Naive thymus-derived CD4-positive, alpha-beta T cell (primary cell): ENCODE measurements around the gene LRRN2. TPM values are rescaled to one million over a fixed set of nuclear protein-coding genes. Genes with fewer than 3 reads are reported as not detected.
A peak's percentile ranks its signal among the peaks of the same experiment; 100 is the strongest.

Source experiments
- ATAC-seq: fragments of 150-1000 bp; cut with Tn5 transposase; 2 replicates; pipeline ENCODE4 v1.10.0; 2021; ENCODE audit warnings: mild to moderate bottlenecking, moderate library complexity
- CTCF ChIA-PET: fragments of 350-600 bp; sonication (Branson Sonifier 250); formaldehyde crosslinking; loops from one replicate; lab custom pipeline; 2021; ENCODE audit warnings: antibody characterized with exemption; lab: Charles Lee
- POLR2A ChIA-PET: fragments of 350-600 bp; sonication (Branson Sonifier 250); formaldehyde crosslinking; loops from one replicate; lab custom pipeline; 2021; ENCODE audit warnings: antibody characterized with exemption, inconsistent platforms; lab: Charles Lee
- DNase-seq, 9 donors: peaks; one replicate each; pipeline versions ENCODE4 v3.0.0 to v3.0.0-alpha.2; 2020 to 2022; ENCODE audit warnings: mixed read lengths in 1 of 9
- H3K27ac ChIP-seq: one replicate; pipeline ENCODE4 v1.7.0; 2013; ENCODE audit warnings: mild to moderate bottlenecking, low read depth, low read length, moderate library complexity
- H3K27me3 ChIP-seq, 2 donors: one replicate each; pipeline ENCODE4 v1.7.0; 2013; ENCODE audit warnings: low read length in 2 of 2, mild to moderate bottlenecking in 2 of 2, moderate library complexity in 2 of 2; ENCODE audit not compliant: control insufficient read depth in 2 of 2, insufficient read depth in 2 of 2
- H3K36me3 ChIP-seq, 3 experiments: 1 replicate in 2 of 3; 2 replicates in 1 of 3; pipeline ENCODE4 v1.7.0; 2013; ENCODE audit warnings: low read length in 3 of 3, mild to moderate bottlenecking in 3 of 3, moderate library complexity in 1 of 3; ENCODE audit not compliant: insufficient read depth in 3 of 3, control insufficient read depth in 2 of 3
- H3K4me1 ChIP-seq, 2 donors: one replicate each; pipeline ENCODE4 v1.7.0; 2013; ENCODE audit warnings: low read length in 2 of 2, mild to moderate bottlenecking in 2 of 2, moderate library complexity in 1 of 2; ENCODE audit not compliant: control insufficient read depth in 2 of 2, insufficient read depth in 2 of 2
- H3K4me3 ChIP-seq: 2 replicates; pipeline ENCODE4 v1.7.0; 2013; ENCODE audit warnings: mild to moderate bottlenecking, low read length
- H3K9me3 ChIP-seq, 3 experiments: 1 replicate in 2 of 3; 2 replicates in 1 of 3; pipeline ENCODE4 v1.7.0; 2013; ENCODE audit warnings: low read length in 3 of 3; ENCODE audit not compliant: control insufficient read depth in 2 of 3
- H3K27ac Mint-ChIP-seq, 9 donors: one replicate each; pipeline ENCODE4 v1.8.0; 2020 to 2022; ENCODE audit warnings: mixed read lengths in 9 of 9, mild to moderate bottlenecking in 8 of 9, moderate library complexity in 5 of 9, inconsistent platforms in 2 of 9
- H3K27me3 Mint-ChIP-seq, 5 donors: one replicate each; pipeline ENCODE4 v1.8.0; 2021 to 2022; ENCODE audit warnings: mixed read lengths in 5 of 5, mild to moderate bottlenecking in 1 of 5
- H3K36me3 Mint-ChIP-seq, 5 donors: one replicate each; pipeline ENCODE4 v1.8.0; 2020 to 2022; ENCODE audit warnings: mixed read lengths in 5 of 5, mild to moderate bottlenecking in 3 of 5, inconsistent platforms in 1 of 5
- H3K4me1 Mint-ChIP-seq, 7 donors: one replicate each; pipeline ENCODE4 v1.8.0; 2020 to 2022; ENCODE audit warnings: mixed read lengths in 7 of 7, mild to moderate bottlenecking in 3 of 7, inconsistent platforms in 1 of 7
- H3K4me3 Mint-ChIP-seq, 10 donors: one replicate each; pipeline ENCODE4 v1.8.0; 2020 to 2022; ENCODE audit warnings: mild to moderate bottlenecking in 10 of 10, mixed read lengths in 10 of 10, moderate library complexity in 6 of 10, inconsistent platforms in 2 of 10
- H3K9me3 Mint-ChIP-seq, 11 donors: one replicate each; pipeline ENCODE4 v1.8.0; 2020 to 2022; ENCODE audit warnings: mixed read lengths in 11 of 11, mild to moderate bottlenecking in 4 of 11, inconsistent platforms in 1 of 11, moderate library complexity in 1 of 11
- intact Hi-C, 2 donors: fragments of 100-400 bp; cut with micrococcal nuclease; formaldehyde crosslinking; loops; one replicate each; pipeline ENCODE4 v1.15.1; 2023
- polyA plus RNA-seq, 2 donors: library from polyadenylated mRNA; unstranded; fragments of 300-500 nt; fragmentation: Illumina TruSeq; gene quantifications; one replicate each; pipeline ENCODE4 v1.2.3, GENCODE V29; 2021
- total RNA-seq, 6 experiments: library from RNA in 5 of 6; stranded (reverse) in 5 of 6; gene quantifications; 1 replicate in 5 of 6; 2 replicates in 1 of 6; pipeline ENCODE4 v1.2.3 and lab custom pipeline; 2021 to 2026

The LRRN2 gene
- total and polyA plus RNA-seq, 7 experiments from 2014 or later, result 1.3 TPM; not detected in 6

GRCh38 chr1:204703268-204703664 lies 17.7 kb upstream of the LRRN2 start:
- no peaks in the 10 kb centered on the region for H3K36me3 ChIP-seq
- POLR2A ChIA-PET, result no interaction called here
- Mint-ChIP-seq H3K9me3 (no peaks in the 10 kb centered on the region), H3K36me3 (peaks cover 0 to 4% (median 0%) of the 10 kb centered on the region in 5 donors), H3K27ac (peak overlapping the region in 1 of 9 donors; percentile 42), H3K4me1 (peaks cover 12 to 43% (median 23%) of the 10 kb centered on the region in 7 donors), H3K27me3 (peaks cover 0 to 4% (median 0%) of the 10 kb centered on the region in 5 donors), H3K4me3 (no peak overlapping the region)
- no peak overlapping the region for H3K27ac ChIP-seq
- H3K27me3 ChIP-seq, result no peaks in the 10 kb centered on the region
- no peaks in the 10 kb centered on the region for H3K9me3 ChIP-seq
- intact Hi-C loops, result no loop called here
- H3K4me1 ChIP-seq, result peaks cover 0 to 19% of the 10 kb centered on the region in 2 donors
- DNase-seq (no peak), ATAC-seq (no peak)
- H3K4me3 ChIP-seq, result no peak overlapping the region
- CTCF ChIA-PET, result no interaction called here

GRCh38 chr1:204702552-204703267 lies 17.2 kb upstream of the LRRN2 start:
- DNase-seq (no peak), ATAC-seq (no peak)
- Mint-ChIP-seq H3K9me3 (no peaks in the 10 kb centered on the region), H3K4me3 (no peak overlapping the region), H3K27ac (no peak overlapping the region), H3K36me3 (peaks cover 0 to 4% (median 0%) of the 10 kb centered on the region in 5 donors), H3K4me1 (peaks cover 9 to 39% (median 20%) of the 10 kb centered on the region in 7 donors), H3K27me3 (peaks cover 0 to 4% (median 0%) of the 10 kb centered on the region in 5 donors)
- ChIA-PET CTCF (no interaction called here), POLR2A (no interaction called here)
- no peaks in the 10 kb centered on the region for H3K36me3 ChIP-seq
- no peak overlapping the region for H3K4me3 ChIP-seq
- peaks cover 0 to 19% of the 10 kb centered on the region in 2 donors for H3K4me1 ChIP-seq
- H3K27ac ChIP-seq, result no peak overlapping the region
- no peaks in the 10 kb centered on the region for H3K9me3 ChIP-seq
- intact Hi-C loops, result no loop called here
- no peaks in the 10 kb centered on the region for H3K27me3 ChIP-seq

- Mint-ChIP-seq H3K4me1 (peaks cover 2 to 25% (median 8%) of the 10 kb centered on the region in 7 donors), H3K36me3 (peaks cover 0 to 4% (median 0%) of the 10 kb centered on the region in 5 donors), H3K9me3 (no peaks in the 10 kb centered on the region), H3K4me3 (no peak overlapping the region), H3K27me3 (peaks cover 0 to 11% (median 0%) of the 10 kb centered on the region in 5 donors), H3K27ac (no peak overlapping the region)
- POLR2A ChIA-PET, result no interaction called here
- Histone ChIP-seq H3K4me3 (no peak overlapping the region), H3K4me1 (peaks cover 0 to 5% of the 10 kb centered on the region in 2 donors), H3K27ac (no peak overlapping the region), H3K27me3 (no peaks in the 10 kb centered on the region), H3K9me3 (no peaks in the 10 kb centered on the region), H3K36me3 (no peaks in the 10 kb centered on the region)
- CTCF ChIA-PET, result no interaction called here
- ATAC-seq (no peak), DNase-seq (no peak)
- intact Hi-C loops, result no loop called here
Measured at GRCh38 chr1:204701229-204701628, 15.7 kb upstream of the LRRN2 start.

GRCh38 chr1:204697893-204698292 lies 12.4 kb upstream of the LRRN2 start:
- ATAC-seq (no peak), DNase-seq (no peak)
- Histone ChIP-seq H3K9me3 (no peaks in the 10 kb centered on the region), H3K27me3 (no peaks in the 10 kb centered on the region), H3K4me3 (no peak overlapping the region), H3K27ac (no peak overlapping the region), H3K4me1 (no peaks in the 10 kb centered on the region), H3K36me3 (no peaks in the 10 kb centered on the region)
- POLR2A ChIA-PET, result no interaction called here
- Mint-ChIP-seq H3K36me3 (peaks cover 0 to 4% (median 0%) of the 10 kb centered on the region in 5 donors), H3K27me3 (peaks cover 0 to 19% (median 6%) of the 10 kb centered on the region in 5 donors), H3K4me1 (peaks cover 0 to 5% (median 0%) of the 10 kb centered on the region in 7 donors), H3K4me3 (no peak overlapping the region), H3K27ac (no peak overlapping the region), H3K9me3 (no peaks in the 10 kb centered on the region)
- intact Hi-C loops, result no loop called here
- CTCF ChIA-PET, result interaction anchor here (0.7 kb wide), 1 partner anchor 42 kb away, joined by 3 read pairs; no protein-coding TSS in a partner anchor

- ATAC-seq, result no peak
- POLR2A ChIA-PET, result no interaction called here
- H3K4me3 Mint-ChIP-seq, result no peak overlapping the region
Measured at GRCh38 chr1:204696606-204697005, 11.1 kb upstream of the LRRN2 start.

GRCh38 chr1:204695692-204696091 lies 10.2 kb upstream of the LRRN2 start:
- Histone ChIP-seq H3K36me3 (no peaks in the 10 kb centered on the region), H3K4me1 (no peaks in the 10 kb centered on the region), H3K27ac (no peak overlapping the region), H3K9me3 (no peaks in the 10 kb centered on the region), H3K4me3 (no peak overlapping the region), H3K27me3 (no peaks in the 10 kb centered on the region)
- Mint-ChIP-seq H3K27me3 (peaks cover 0 to 16% (median 6%) of the 10 kb centered on the region in 5 donors), H3K36me3 (peaks cover 0 to 4% (median 0%) of the 10 kb centered on the region in 5 donors), H3K9me3 (no peaks in the 10 kb centered on the region), H3K4me1 (peaks cover 0 to 13% (median 0%) of the 10 kb centered on the region in 7 donors), H3K4me3 (no peak overlapping the region), H3K27ac (no peak overlapping the region)
- ChIA-PET POLR2A (no interaction called here), CTCF (interaction anchor here (0.8 kb wide), 1 partner anchor 52 kb away, joined by 3 read pairs; no protein-coding TSS in a partner anchor)
- ATAC-seq (no peak), DNase-seq (no peak)
- intact Hi-C loops, result no loop called here

More at GRCh38 chr1:204696606-204697005, 11.1 kb upstream of the LRRN2 start:
- Mint-ChIP-seq H3K4me1 (peaks cover 0 to 12% (median 0%) of the 10 kb centered on the region in 7 donors), H3K9me3 (no peaks in the 10 kb centered on the region), H3K27ac (no peak overlapping the region), H3K36me3 (peaks cover 0 to 4% (median 0%) of the 10 kb centered on the region in 5 donors), H3K27me3 (peaks cover 0 to 19% (median 6%) of the 10 kb centered on the region in 5 donors)
- Histone ChIP-seq H3K4me3 (no peak overlapping the region), H3K27me3 (no peaks in the 10 kb centered on the region), H3K9me3 (no peaks in the 10 kb centered on the region), H3K4me1 (no peaks in the 10 kb centered on the region), H3K36me3 (no peaks in the 10 kb centered on the region), H3K27ac (no peak overlapping the region)
- no peak for DNase-seq
- intact Hi-C loops, result no loop called here
- CTCF ChIA-PET, result no interaction called here
